ENCODE data around the gene PROB1. TPM values are rescaled to one million over a fixed set of nuclear protein-coding genes. Genes with fewer than 3 reads are reported as not detected.

The PROB1 gene
- total and polyA plus RNA-seq, 2 of the 13 experiments (the other 11 are each of a cell fraction or from before 2014, with no cell fraction given), result 0.69 to 1.1 TPM

DNA sequence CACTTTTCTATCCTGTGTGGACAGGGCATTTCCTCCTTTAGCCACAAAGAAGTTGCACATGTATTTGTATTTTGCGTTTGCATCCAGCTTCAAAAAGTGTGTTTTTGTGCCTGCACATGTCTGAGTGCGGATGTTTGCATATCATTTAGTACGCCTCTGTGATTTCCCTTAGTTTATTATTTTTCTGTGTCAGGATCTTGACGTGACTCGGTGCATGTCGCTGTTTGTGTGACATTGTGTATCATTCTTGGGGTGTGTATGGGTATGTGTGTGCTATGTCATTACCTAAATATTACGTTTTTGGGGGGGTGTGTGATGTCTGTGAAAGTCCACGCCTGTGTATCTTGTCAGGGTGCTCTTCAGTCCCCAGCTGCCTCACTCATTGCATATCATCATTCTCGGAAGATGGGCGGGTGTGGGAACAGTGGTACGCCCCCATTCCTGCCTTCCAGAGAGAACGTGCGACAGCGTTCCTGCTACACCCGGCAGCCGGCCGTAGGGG lies 53.7 kb downstream of the PROB1 start:
- in situ Hi-C loops (cut with HindIII; ENCODE audit: extremely low pct_ligation_motif_present, low pct_unique_long_range_greater_than_20kb), result no loop called here
- CTCF ChIA-PET (ENCODE audit: low intra/inter-chr PET ratio, low total read pairs), result no interaction called here
- FAIRE-seq (no peak), DNase-seq (ENCODE audit: low spot score) (no peak), ATAC-seq (peak; percentile 85)
- Histone ChIP-seq H3K4me1 (ENCODE audit: insufficient read depth, low read length) (peaks cover 43% of the 10 kb centered on the region), H2AFZ (ENCODE audit: low read length) (peak overlapping the region; percentile 1), H3K4me2 (ENCODE audit: low read depth, low read length) (peak overlapping the region; percentile 100), H3K9ac (ENCODE audit: insufficient read depth, low read depth, low read length) (peak overlapping the region; percentile 99), H3K36me3 (replicated peaks in 1 of 2; ENCODE audit: control insufficient read depth in 1 of 2, insufficient read depth in 2 of 2, low read length in 2 of 2) (0 out of 5 replicates have a peak, but pooled peaks cover 0 to 3% of the 10 kb centered on the region in 2 experiments), H3K9me3 (ENCODE audit: low read length) (no peaks in the 10 kb centered on the region), H3K4me3 (replicated peaks in 1 of 3; ENCODE audit: insufficient read depth in 1 of 3, low read depth in 2 of 3, low read length in 3 of 3) (peak overlapping the region; percentile 60 to 98 (median 84)), H4K20me1 (ENCODE audit: insufficient read depth, low read length) (peaks cover 41% of the 10 kb centered on the region), H3K27me3 (ENCODE audit: control insufficient read depth in 1 of 2, insufficient read depth in 2 of 2, low read length in 2 of 2) (no peaks in the 10 kb centered on the region; a peak in 1 of 5 replicates), H3K79me2 (ENCODE audit: insufficient read depth, low read length) (peaks cover 46% of the 10 kb centered on the region), H3K27ac (ENCODE audit: extremely low read length, insufficient read depth, low read length) (no peak overlapping the region)
- POLR2A ChIA-PET, result interaction anchor here (0.6 to 3.1 kb wide), 17 partner anchors 9 to 162 kb away, joined by 3 to 38 read pairs (median 5); partner anchors contain the start of genes MATR3 and SLC23A1
- 7% methylated on average over 8 of the region's 17 CpGs for WGBS (ENCODE audit: low lambda C conversion rate)
- intact Hi-C loops (cut with micrococcal nuclease; ENCODE audit: unreplicated experiment), result loop anchor here (1.0 kb wide), 1 partner anchor 46 kb away; no protein-coding TSS in a partner anchor
- BruUV-seq (replicated peaks), result no TSS peak
- TF ChIP-seq, protein P1, sequence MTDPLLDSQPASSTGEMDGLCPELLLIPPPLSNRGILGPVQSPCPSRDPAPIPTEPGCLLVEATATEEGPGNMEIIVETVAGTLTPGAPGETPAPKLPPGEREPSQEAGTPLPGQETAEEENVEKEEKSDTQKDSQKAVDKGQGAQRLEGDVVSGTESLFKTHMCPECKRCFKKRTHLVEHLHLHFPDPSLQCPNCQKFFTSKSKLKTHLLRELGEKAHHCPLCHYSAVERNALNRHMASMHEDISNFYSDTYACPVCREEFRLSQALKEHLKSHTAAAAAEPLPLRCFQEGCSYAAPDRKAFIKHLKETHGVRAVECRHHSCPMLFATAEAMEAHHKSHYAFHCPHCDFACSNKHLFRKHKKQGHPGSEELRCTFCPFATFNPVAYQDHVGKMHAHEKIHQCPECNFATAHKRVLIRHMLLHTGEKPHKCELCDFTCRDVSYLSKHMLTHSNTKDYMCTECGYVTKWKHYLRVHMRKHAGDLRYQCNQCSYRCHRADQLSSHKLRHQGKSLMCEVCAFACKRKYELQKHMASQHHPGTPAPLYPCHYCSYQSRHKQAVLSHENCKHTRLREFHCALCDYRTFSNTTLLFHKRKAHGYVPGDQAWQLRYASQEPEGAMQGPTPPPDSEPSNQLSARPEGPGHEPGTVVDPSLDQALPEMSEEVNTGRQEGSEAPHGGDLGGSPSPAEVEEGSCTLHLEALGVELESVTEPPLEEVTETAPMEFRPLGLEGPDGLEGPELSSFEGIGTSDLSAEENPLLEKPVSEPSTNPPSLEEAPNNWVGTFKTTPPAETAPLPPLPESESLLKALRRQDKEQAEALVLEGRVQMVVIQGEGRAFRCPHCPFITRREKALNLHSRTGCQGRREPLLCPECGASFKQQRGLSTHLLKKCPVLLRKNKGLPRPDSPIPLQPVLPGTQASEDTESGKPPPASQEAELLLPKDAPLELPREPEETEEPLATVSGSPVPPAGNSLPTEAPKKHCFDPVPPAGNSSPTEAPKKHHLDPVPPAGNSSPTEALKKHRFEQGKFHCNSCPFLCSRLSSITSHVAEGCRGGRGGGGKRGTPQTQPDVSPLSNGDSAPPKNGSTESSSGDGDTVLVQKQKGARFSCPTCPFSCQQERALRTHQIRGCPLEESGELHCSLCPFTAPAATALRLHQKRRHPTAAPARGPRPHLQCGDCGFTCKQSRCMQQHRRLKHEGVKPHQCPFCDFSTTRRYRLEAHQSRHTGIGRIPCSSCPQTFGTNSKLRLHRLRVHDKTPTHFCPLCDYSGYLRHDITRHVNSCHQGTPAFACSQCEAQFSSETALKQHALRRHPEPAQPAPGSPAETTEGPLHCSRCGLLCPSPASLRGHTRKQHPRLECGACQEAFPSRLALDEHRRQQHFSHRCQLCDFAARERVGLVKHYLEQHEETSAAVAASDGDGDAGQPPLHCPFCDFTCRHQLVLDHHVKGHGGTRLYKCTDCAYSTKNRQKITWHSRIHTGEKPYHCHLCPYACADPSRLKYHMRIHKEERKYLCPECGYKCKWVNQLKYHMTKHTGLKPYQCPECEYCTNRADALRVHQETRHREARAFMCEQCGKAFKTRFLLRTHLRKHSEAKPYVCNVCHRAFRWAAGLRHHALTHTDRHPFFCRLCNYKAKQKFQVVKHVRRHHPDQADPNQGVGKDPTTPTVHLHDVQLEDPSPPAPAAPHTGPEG (CRISPR knock-in tag; IDR thresholded peaks at IDR 0.05), result 0 out of 2 replicates have a peak, but pooled peaks have one; percentile 13
- TF ChIP-seq, protein P2, sequence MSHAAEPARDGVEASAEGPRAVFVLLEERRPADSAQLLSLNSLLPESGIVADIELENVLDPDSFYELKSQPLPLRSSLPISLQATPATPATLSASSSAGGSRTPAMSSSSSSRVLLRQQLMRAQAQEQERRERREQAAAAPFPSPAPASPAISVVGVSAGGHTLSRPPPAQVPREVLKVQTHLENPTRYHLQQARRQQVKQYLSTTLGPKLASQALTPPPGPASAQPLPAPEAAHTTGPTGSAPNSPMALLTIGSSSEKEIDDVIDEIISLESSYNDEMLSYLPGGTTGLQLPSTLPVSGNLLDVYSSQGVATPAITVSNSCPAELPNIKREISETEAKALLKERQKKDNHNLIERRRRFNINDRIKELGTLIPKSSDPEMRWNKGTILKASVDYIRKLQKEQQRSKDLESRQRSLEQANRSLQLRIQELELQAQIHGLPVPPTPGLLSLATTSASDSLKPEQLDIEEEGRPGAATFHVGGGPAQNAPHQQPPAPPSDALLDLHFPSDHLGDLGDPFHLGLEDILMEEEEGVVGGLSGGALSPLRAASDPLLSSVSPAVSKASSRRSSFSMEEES (CRISPR knock-in tag; IDR thresholded peaks at IDR 0.05), result no peak
- TF ChIP-seq LCORL (IDR thresholded peaks at IDR 0.05) (no peak), LCORL (CRISPR knock-in tag; IDR thresholded peaks at IDR 0.05) (peak; percentile 55; the same call in 1 of the 2 replicates), NFE2 (CRISPR knock-in tag; IDR thresholded peaks at IDR 0.05) (no peak), RAD21 (CRISPR knock-in tag; IDR thresholded peaks at IDR 0.05) (no peak), ZBTB21 (CRISPR knock-in tag; IDR thresholded peaks at IDR 0.05) (no peak), CCDC6 (CRISPR knock-in tag; IDR thresholded peaks at IDR 0.05) (peak; percentile 51; the same call in 1 of the 2 replicates), ZNF660 (CRISPR knock-in tag; IDR thresholded peaks at IDR 0.05; ENCODE audit: borderline replicate concordance, low read depth) (no peak), WIZ (CRISPR knock-in tag; IDR thresholded peaks at IDR 0.05) (no peak), ZNF720 (CRISPR knock-in tag; IDR thresholded peaks at IDR 0.05) (no peak)
- TF ChIP-seq, protein P3, sequence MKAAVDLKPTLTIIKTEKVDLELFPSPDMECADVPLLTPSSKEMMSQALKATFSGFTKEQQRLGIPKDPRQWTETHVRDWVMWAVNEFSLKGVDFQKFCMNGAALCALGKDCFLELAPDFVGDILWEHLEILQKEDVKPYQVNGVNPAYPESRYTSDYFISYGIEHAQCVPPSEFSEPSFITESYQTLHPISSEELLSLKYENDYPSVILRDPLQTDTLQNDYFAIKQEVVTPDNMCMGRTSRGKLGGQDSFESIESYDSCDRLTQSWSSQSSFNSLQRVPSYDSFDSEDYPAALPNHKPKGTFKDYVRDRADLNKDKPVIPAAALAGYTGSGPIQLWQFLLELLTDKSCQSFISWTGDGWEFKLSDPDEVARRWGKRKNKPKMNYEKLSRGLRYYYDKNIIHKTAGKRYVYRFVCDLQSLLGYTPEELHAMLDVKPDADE (CRISPR knock-in tag; IDR thresholded peaks at IDR 0.05), result no peak
- TF ChIP-seq, protein P4, sequence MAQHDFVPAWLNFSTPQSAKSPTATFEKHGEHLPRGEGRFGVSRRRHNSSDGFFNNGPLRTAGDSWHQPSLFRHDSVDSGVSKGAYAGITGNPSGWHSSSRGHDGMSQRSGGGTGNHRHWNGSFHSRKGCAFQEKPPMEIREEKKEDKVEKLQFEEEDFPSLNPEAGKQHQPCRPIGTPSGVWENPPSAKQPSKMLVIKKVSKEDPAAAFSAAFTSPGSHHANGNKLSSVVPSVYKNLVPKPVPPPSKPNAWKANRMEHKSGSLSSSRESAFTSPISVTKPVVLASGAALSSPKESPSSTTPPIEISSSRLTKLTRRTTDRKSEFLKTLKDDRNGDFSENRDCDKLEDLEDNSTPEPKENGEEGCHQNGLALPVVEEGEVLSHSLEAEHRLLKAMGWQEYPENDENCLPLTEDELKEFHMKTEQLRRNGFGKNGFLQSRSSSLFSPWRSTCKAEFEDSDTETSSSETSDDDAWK (CRISPR knock-in tag; IDR thresholded peaks at IDR 0.05), result no peak
